CD4-positive, alpha-beta T cell treated with Interleukin-21 for 1 hour (primary cell): ENCODE results near the gene CACNA2D2.

Experiments used
- DNase-seq: peaks from one replicate; pipeline ENCODE4 v3.0.0-alpha.2; 2020

CACNA2D2 gene

DNA sequence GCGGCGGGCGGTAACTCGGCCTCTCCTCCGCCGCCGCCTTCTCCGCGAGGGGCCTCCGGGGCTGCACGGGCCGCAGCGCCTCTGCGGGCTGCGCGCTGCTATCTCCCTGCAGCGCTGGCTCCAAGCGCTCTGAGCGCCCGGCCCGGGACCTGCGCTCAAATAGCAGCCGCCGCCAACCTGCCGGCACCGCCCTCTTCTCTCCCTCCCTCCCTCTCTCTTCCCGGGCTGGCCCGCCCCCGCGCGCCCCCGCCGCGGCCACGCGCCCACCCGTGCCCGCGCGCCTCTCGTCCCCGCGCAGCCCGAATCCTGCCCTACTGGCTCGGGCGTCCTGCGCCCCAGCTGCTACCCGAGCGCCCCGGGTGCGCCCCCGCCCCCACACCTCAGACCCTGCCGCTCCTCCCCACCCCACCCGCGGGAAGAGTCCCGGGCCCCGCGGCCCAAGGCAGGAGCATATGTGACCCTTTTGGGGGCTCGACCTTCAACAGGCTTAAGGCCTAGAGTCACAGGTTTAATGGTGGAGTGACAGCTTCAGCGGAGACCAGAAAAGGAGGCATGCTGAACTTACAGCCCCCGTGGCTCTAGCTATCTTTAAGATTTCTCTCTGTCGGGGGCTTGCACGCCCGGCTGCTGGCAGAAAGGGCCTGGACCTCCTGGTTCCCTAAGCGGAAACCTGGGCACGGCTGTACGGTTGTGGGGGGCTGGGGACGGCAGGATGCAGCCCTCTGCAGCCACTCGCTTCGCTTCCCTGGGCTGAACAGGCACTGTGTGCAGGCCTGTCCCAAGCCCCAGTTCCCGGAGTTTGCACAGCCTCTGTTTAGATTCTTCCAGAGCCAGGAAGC lies at the start of gene CACNA2D2:
Gene CACNA2D2, minus strand, starts transcription at position 131 of the 839 bp plus-strand sequence. CDS start 211 bp downstream, outside the sequence.
- DNase-seq = peak; percentile 81

DNA sequence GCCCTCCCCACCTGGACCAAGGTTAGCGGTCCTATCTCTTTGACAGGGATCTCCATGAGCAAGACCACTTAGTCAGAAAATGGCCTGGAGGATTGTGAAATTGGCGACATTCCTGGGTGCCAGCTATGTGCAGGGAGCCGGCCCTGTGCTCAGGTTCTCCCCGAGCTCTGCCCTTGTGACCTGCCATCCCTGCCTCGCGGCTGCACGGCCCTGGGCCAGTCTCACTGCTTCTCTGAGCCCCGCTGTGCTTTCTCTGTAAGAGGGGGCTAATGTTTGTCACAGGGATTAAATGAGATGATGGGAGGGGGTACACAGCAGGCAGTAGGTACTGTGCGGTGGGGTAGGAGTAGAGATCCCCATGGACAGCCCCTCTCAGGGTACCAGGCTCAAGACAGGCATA lies 49.2 kb upstream of the CACNA2D2 start:
- DNase-seq = no peak

DNA sequence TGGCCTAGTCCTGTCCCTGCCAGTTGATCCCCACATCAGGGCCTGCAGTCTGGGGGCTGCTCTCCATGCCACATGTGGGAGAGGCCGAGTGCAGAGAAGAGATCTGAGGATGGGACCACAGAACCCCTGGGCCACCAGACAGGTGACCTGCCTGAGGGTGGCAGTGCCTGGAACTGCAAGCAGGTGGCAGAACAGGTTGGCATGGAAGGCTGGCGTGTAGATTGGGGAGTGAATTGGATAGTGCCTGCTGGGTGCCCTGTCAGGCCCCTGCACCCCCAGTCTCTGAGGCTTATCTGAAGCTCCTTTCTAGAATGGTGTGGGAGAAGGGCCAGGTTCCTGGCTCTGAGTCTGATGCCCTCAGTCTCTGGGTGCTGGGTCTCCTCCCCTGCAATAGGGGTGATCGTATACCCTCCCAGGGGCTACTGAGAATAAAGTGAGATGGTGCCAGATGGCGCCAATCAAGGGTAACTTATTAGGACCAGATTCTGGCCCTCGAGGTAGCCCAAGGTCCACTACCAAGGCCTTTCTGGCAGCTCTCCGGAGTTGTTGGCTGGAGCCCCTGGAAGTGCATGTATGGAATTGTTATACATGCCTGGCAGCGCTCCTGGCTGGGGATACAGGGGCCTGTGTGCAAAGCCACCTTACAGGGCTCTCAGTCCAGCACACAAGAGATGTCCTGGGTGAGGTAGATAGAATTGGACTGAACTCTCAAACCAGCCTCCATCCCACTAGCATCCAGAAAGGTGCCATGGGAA lies 48.4 kb upstream of the CACNA2D2 start:
- no peak for DNase-seq

DNA sequence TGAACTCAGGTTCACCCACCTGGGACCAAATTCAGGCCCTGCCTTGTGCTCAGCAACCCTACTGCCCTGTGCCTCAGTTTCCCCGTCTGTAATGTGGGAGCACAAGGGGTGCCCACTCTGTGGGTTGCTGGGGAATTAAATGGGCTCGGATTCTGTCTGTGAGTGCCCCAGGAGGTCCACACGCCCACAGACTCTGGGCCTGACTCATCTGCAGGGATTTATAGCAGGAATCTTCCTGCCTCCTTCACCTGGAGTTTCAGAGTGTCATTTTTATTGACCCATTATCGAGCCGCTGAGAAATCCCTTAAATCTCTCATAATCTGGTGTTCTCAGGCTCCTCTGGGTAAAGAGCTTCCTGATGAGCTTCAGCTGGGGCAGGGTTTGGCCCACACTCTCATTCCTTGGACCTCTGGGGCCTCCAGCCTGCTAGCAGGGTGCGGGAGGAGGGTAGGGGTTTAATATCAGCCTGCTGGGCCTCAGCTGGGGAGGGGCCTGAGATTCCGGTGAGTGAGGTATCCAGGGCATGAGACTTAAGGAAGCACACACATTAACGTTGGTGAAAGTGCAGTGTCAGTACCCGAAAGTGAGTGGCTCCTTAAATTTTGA lies 47.7 kb upstream of the CACNA2D2 start:
- DNase-seq = no peak

DNA sequence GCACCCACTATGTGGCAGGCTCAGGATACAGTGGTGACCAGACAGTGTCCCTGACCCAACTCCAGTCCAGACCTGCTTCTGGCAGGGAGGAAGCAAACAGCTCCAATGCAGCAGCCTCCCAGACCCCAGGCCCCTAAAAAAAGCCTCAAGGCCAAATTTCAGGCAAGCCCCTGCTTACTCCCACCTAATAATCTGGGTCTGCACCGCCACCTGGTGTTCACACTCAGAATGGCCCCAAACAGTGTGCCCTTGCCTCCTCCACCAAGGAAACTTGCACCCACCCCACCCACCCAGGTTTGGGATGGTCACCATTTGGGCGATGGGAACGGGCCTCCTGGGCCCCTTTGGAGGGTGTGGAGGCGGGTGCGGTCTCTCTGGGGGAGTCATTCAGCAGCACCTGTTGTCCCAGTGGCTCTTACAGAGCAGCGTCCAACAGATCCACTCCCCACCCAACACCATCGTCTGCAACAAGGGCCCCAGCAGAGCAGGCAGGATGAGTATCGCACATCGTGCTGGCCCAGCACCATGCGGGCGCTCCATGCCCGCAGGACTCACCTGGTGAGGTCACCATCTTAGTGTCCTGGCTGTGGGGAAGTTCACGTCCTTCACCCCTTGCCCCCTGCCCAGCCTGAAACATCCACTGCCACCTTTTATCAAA lies 46.8 kb upstream of the CACNA2D2 start:
- DNase-seq = peak; percentile 68

DNA sequence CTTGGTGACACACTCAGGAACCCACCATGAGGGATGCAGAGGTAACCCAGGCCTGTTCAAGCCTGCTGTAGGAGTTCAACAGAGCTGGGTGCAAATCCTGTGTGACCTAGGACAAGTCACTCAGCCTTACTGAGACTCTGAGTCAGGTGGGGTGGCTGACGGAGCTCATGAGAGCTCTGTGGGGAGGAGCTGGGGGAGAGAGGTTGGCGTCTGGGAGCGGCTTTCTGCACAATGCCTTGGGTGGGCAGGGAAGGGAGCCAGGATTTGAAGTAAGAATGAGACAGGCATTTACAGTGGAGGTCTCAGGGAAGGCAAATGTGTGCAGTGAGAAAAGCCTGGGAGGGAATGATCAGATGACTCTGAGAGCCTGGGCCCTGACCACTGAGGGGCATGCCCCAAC lies 45.8 kb upstream of the CACNA2D2 start:
- no peak for DNase-seq

DNA sequence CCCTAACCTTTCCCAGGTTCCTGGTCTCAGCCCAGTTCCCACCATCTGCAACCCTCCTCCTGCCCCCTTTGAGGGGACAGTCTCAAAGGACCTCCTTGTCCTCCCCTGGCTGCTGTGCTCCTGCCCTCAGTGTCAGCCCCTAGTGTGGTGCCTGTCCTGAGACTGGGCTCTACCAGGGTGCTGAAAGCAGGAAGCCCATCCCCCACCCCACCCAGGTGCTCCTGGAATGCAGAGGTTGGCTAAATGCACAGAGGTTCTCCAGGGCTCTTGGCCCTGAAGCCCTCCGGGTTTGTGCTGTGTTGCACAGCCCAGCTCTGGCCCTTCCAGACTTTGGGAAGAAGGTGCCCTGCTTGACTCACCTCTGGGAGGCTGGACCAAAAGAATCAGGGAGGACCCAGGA lies 42.3 kb upstream of the CACNA2D2 start:
- no peak for DNase-seq

DNA sequence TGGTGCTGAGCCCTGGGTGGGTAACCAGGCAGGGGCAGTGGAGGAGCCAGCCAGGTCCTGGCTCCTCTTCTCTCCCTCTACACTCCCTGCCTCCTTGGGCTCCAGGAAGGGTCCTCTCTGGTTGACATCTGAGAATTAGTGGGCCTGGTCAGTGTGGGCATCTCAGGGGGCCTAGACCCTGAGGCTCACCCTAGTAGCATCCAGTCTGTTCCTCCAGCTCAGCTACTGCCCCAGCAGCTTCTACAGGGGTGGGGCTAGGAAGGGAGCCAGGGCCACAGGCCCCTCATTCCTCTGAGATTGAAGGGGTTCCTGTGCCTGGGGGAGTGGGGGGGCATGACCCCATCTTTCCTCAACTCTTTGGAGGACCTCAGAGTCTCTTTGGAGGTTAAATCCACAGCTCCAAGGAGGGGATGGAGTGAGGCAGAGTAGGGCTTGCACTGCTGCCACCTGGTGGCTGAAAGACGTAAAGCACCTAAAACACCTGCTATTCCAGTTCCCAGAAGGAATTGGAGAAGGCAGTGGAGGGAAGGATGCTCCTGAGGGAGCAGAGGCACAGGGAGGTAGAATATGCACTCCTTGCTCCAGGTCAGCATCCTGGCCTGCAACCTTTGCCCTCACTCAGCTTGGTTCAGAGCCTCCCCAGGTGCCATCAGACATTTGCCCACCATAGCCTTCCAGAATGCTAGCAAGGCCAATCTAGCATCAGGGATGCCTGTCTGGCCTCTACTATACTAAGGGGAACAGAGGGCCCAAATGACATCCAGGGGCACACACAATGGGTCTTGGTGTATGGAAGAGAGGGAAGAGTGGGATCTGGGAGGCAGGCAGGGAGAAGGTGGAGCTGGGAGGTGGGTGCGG lies 39.0 kb upstream of the CACNA2D2 start:
- peak; percentile 58 for DNase-seq

DNA sequence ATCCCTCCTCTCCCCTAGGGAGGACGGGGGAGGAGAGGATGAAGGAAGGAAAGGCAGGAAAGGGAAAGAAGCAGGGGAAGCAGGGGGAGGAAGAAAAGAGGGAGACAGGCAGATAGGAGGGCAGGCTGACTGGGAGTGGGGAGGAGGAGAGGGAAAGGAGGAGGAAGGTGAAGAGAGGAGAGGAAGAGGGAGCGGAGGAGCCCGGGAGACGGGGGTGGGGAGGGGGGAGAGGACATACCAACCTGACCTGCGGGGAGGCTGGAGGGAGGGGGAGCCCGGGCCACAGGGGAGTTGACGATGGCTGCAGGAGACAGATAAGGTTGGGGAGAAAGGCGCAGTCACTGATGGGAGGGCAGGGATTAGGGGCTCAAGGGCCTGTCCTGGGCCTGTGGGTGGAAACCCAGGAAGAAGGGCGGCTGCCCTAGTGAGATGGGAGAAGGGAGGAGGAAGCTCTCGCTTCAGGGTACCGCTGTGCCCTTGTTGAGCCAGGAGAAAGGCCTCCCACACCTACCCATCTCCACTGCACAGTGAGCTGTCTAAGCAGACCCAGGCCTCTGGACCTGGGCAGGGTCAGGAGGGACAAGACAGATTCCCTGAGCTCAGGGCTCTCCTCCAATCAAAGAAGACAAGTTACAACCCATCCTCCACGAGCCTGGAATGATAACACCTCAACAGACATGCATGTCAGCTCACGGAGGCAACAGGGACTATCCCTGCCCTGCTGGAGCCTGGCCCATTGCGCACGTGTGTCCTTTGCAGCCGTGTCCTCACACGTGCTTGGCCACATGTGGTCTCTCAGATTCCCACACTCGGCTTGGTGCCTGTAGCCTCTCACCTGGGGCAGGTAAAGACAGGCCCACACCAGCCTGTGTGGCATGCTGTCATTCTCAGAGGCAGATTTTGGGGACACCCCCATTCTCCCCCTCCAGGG lies 36.2 kb upstream of the CACNA2D2 start:
- DNase-seq = no peak

DNA sequence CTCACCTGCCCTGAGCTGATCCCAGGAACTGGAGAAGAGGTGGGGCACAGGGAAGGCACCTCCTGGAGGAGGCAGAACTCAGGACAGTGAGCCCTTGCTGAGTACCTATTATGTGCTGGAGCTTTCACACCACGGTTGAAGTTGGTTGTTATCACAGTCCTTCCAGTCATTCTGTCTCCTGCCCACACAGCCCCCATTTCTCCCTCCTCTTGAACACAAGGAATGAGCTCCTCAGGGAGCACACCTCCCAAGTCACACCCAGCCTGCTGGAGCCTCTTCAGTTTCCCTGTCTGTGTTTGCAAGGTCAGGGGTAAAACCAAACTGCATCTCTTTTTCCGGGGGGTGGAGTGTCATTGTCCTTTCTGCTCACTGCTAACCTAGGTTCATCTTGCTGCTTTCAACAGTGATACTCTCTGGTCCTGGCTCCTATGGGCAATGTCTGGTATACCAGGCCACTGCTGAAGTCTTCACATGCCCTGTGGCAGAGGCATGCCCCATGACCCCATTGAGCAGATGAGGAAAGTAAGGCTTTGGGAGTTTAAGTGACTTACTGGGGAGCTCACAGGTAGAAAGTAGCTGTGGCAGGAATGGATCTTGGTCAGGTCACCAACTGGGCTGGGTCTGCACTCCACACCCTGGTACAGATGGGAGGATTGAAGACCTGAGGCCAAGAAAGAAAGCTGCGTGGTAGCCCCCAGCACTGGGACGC lies 34.1 kb upstream of the CACNA2D2 start:
- DNase-seq = no peak

DNA sequence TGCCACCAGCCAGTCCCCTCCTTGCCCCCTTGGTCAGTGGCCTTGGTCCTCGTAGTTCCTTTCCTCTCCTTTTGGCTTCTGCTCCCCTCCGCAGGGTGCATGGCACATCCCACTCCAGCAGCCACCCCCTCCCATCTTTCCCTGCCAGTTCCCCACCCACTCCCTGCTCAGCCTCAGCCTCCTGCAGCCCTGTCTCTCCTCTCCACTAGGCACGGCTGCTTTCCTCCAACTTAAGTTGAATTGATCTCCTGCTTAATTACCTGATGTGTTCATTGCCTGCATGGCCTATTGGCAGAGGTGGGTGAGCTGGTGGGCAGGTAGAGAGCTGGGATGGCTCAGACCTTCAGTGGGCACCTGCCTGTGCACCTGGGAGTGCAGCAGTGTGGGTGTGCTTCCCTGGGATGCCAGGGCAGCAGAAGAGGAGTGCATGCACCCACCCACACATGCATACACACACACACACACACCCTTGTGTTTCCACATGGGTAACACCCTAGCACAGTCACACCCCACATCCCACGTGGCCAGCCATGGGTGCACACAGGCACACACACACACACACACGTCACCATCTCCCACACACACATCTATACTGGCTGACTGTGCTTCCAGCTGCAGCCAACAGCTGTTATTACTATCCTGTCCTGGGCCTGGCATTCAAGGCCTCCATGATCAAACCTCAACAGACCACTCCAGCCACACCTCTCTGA lies 33.2 kb upstream of the CACNA2D2 start:
- DNase-seq = no peak

DNA sequence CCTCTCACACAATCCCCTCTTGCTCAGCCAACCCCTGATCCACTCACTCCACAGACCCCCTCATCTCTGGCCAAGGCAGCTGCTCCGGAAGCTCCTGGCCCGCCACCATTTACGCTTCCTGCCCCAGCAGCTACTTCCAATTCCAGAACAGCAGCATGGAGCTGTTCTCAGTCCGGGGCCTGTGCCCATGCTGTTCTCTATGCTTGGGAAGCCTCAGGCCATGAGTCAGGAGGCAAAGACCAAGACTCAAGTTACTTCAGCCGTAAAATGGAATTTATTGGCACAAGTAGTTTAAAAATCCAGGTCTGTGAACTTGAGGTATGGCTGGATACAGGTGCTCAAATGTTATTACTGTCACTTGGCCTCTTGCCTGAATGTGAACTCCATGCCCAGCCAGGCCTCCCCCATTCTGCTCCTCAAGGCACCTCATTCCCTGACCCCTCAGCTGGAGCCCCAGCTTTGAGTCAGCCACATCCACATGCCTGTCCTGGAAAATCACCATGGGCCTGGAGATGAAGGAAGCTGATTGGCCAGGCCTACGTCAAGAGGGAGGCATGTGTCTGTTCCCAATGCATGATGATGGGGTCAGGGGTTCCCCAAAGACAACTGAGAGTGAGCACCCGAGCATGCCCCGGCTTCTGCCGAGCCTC lies 31.4 kb upstream of the CACNA2D2 start:
- DNase-seq = no peak

DNA sequence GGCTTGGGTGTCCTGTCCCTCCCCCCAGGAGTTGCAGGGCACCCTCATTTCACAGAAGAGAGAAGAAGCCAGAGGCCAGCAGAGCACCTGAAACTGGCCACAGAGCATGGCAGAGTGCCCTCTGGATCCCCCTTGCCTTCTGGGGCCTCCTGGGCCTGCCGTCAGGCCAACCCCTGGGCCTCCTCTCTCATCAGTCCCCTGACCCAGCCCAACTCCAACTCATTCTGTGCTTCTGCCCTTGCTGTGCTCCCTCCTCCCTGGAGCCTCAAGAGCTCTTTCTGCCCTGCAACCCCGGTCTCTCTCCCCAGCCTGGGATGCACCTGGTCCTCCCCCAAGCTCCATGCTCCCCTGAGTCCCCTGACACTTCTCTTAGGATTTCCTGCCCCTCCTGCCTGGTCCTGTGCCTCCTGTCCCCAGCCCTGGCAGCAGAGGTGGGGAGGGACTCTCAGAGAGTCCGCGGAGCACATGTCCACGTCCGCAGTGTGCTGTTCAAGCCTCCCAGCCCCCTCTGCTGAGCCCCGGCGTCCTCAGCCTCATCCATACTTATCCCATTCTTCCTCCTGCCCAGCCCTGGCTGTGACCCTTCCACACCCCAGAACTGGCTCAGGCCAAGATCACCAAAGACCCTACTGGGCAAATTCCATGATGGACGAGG lies 30.5 kb upstream of the CACNA2D2 start:
- DNase-seq = no peak

DNA sequence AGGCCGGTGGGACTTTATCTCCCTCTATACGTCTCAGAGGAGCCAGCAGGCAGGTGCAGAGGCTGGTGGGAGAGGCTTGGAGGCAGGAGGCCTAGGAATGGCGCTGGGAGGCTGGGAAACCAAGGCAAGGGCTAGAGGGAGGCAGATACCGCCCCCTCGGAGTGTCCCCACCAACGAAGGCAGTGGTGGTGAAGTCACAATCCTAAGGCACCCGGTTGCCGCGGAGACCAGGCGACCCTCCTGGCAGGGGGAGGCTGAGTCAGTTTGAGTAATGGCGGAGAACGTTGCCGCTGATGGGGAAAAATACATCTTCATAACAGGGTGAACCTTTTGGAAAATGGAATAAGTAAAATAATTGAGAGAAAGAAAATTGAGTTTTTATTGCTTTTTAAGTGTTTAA lies 29.9 kb upstream of the CACNA2D2 start:
- DNase-seq = no peak

DNA sequence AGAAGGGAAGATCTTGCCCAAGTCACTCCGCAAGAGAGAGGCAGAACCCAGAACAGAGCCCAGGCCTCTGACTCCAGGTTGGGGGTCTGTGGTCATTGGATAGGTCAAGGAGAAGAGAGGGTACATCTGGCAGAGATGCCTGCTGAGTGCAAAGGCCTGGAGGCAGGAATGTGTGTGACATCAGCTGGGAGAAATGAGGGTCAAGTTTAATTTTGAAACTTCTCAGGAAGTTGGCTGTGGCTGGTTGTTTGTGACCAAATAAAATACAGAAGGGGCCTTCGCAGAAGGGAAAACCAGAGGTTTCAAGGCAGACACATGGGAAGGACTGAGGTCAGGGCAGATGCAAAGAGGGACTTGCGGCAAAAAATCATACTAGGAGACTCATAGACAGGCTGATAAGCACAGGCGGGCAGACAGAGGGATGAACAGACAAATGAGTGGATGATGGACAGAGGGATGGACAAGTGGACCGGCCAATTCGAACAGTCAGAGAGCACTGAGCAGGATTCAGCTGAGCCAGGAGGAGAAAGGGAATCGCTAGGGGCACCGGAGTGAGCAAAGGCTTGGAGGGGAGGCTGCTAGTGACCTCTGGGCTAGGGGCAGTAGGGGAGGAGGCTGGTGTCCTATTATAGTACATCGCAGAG lies 28.8 kb upstream of the CACNA2D2 start:
- no peak for DNase-seq

DNA sequence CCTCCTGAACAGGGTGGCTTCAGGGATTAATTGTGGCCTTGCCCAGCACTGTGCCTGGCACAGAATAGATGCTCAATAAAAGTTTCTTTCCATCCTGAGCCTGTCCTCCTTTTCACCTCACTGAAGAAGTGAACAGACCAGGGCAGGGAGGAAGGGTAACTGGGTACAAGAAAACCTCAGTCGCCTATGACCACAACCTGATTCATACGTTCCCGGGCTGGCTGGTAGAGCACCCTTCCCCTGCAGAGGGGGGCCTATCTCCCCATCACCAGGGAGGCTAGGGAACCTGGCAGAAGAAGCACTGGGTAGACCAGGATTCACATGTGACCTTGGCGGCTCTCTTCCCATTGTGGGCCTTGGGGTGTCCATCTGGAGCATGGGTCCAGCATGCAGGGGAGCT lies 27.8 kb upstream of the CACNA2D2 start:
- no peak for DNase-seq

DNA sequence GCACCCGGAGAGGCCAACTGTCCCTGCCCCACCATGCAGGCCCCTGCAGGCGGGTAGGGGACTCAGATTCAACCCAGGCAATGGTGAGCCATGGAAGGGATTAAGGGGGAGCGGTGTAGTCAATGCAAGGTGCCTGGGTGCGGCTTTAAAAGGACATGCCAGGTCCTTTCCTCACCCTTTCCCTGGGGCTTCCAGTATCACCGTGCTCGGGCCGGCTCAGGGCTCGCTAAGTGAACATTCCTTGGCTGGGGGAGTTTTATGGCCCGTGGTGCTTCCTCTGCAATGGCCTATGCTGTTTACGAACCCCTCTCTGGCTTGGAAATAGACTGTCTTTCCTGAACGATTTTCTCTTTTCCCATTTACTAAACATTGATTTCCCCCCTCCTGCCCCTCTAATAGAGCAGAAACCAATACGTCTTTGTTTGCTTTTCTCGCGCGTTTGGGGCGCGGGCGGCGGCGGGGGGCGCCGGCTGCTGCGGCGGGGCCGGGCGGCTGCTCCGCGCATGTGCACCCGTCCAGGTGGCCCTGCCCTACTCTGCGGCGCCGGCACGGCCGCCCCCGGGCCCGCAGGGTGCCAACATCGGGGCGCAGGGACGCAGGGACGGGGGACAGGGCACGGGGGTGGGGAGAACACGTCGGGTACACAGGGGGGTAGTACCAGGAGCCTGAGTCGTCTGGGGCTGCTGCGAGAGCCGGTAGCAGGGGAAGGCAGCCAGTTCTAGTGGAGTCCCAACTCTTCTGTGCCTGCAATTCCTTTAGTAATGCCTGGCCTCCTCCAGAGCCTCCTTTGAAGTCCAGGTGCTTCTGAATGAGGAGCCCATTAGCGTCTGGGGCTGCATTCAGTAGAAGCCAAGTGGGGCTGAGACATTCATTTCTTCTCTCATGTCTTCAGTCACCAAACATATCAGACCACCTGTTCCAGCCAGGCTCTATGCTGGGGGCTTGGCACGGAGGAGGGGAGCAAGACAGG lies 26.9 kb upstream of the CACNA2D2 start:
- no peak for DNase-seq
